Measurements from ENCODE around the gene HIVEP3. TPM values are rescaled to one million over a fixed set of nuclear protein-coding genes. Genes with fewer than 3 reads are reported as not detected.

The HIVEP3 gene
- 10 to 100 TPM in 1 of 4 donors, 1 to 10 TPM in 3; 3.2 to 11.0 (median 4.2) TPM for total RNA-seq

DNA sequence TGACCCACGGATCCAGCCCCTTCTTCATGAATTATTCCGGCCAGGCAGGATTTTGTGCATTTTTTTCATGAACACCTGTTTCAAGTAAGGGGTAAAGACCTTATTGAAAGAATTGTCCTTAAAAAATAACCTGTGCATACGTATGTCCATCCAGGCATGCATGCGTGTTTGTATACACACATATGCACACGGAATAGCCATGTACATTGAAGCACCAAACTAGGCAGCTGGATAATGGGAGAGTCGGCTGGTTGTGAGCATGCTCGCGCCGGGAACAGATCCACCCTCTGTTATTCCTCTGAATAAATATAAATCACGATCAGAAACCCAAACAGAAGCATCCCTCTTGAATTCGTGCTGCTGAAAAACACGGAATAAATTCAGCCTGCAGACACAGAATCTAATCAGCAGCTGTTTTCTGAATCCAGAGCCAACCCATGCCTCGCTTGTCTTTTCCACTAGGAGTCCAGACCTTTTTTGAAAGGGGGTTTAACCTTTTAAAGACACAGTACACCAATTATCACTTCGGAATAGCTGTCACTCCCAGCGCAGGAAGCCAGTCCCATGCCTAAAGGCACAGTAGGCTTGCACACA is at the start of gene HIVEP3:
Gene HIVEP3, minus strand, starts transcription at position 473 of the 594 bp plus-strand sequence.
- TF ChIP-seq POLR2A (IDR thresholded peaks at IDR 0.05): no peak
- TF ChIP-seq, protein P1, sequence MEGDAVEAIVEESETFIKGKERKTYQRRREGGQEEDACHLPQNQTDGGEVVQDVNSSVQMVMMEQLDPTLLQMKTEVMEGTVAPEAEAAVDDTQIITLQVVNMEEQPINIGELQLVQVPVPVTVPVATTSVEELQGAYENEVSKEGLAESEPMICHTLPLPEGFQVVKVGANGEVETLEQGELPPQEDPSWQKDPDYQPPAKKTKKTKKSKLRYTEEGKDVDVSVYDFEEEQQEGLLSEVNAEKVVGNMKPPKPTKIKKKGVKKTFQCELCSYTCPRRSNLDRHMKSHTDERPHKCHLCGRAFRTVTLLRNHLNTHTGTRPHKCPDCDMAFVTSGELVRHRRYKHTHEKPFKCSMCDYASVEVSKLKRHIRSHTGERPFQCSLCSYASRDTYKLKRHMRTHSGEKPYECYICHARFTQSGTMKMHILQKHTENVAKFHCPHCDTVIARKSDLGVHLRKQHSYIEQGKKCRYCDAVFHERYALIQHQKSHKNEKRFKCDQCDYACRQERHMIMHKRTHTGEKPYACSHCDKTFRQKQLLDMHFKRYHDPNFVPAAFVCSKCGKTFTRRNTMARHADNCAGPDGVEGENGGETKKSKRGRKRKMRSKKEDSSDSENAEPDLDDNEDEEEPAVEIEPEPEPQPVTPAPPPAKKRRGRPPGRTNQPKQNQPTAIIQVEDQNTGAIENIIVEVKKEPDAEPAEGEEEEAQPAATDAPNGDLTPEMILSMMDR (IDR thresholded peaks at IDR 0.05): peak in 2 of 6 experiments; percentile 23 to 32
- WGBS, 2 donors: 12 to 19% methylated on average over 15 of the region's 15 CpGs
- peak within 1 kb of the TSS; percentile 46 to 73 (median 59) for H3K4me3 ChIP-seq
- intact Hi-C loops (cut with DNase I): no loop called here
- no peaks in the 10 kb centered on the region for H3K36me3 ChIP-seq
- DNase-seq: no peak
- H3K27me3 ChIP-seq: peaks cover 0 to 7% (median 0%) of the 10 kb centered on the region in 4 donors
- H3K9me3 ChIP-seq: no peaks in the 10 kb centered on the region
- peak within 1 kb of the TSS in 2 of 4 donors; percentile 42 to 47 for H3K27ac ChIP-seq
- H3K4me1 ChIP-seq: peaks cover 0 to 48% (median 13%) of the 10 kb centered on the region in 3 donors

DNA sequence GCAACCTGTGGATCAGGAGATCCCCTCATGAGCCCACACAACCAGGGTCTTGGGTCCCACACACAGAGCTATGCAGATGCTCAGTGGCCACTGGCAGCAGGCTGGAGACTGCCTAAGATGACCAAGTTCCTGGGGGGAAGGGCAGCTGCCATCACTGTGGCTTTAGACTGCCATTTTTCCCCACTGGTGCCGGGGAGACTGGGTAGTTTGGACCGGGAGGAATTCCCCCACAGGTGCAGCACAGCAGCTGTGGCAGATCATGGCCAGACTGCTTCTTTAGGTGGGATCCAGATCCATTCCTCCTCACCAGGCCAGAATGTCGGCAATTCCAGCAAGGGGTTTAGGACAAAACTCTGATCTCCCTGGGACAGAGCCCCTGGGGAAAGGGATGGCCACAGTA is 45.7 kb upstream of the HIVEP3 start:
- TF ChIP-seq POLR2A (IDR thresholded peaks at IDR 0.05): no peak
- TF ChIP-seq, protein P1 (IDR thresholded peaks at IDR 0.05): no peak
- Histone ChIP-seq H3K9me3 (peaks cover 0 to 4% (median 4%) of the 10 kb centered on the region in 3 donors), H3K4me1 (no peaks in the 10 kb centered on the region), H3K27ac (no peak overlapping the region), H3K36me3 (no peaks in the 10 kb centered on the region), H3K27me3 (no peaks in the 10 kb centered on the region), H3K4me3 (no peak overlapping the region)
- DNase-seq: no peak
- WGBS, 2 donors: 100% methylated on average over 2 of the region's 3 CpGs; no CpG with 5 or more reads in 1 of the 2 donors
- intact Hi-C loops (cut with DNase I): no loop called here

DNA sequence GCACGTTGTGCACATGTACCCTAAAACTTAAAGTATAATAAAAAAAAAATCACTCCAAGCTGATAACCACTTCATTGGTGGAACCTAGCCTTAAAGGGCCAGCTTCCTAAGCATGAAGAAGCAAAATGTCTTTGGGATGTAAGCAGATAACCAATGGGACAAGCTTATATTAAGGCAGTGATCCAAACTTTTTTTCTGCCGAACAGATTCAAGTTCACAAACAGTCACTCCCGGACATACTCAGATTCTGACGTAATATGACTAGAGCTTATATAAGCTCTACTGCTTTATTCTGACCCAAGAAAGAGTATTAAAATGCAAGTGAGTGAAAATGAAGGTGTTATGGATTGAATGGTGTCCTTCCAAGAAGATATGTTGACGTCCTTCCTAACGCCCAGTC is 44.9 kb upstream of the HIVEP3 start:
- no peak for DNase-seq
- TF ChIP-seq POLR2A (IDR thresholded peaks at IDR 0.05): no peak
- TF ChIP-seq, protein P1 (IDR thresholded peaks at IDR 0.05): no peak
- 86 to 88% methylated on average over 6 of the region's 6 CpGs for WGBS, 2 donors
- intact Hi-C loops (cut with DNase I): no loop called here
- Histone ChIP-seq H3K27me3 (no peaks in the 10 kb centered on the region), H3K27ac (no peak overlapping the region), H3K4me3 (no peak overlapping the region), H3K36me3 (no peaks in the 10 kb centered on the region), H3K4me1 (no peaks in the 10 kb centered on the region), H3K9me3 (peaks cover 0 to 4% (median 4%) of the 10 kb centered on the region in 3 donors)

DNA sequence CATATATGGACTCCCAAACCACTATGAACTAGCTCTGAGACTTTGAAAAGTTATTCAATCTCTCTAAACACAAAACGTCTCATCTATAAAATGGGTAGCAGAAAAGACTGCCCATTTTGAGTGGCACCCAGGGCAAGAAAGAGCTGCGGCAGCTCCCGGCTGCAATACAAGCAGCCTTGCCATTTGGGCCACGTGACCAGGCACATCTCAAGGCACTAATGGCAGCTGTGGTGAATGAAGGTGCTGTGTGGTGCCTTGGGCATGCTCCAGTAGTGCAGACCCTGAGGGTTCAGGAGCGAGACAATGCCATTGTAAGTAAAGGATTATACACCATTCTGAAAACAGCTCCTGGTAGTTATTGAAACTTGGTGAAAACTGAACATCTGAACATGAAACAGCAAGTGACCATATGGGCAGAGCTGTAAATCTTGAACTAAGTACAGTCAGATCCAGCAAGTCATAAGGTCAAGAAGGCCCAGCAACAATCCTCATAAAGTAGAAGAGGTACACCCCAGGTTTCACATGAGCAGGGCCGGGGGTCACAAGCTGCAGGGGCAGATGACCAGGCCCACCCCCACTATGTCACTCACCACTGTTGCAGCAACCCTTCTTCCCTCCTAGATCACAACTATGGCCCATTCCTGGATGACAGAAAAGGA is 39.4 kb upstream of the HIVEP3 start:
- intact Hi-C loops (cut with DNase I): no loop called here
- no peaks in the 10 kb centered on the region for H3K9me3 ChIP-seq
- no peak for DNase-seq
- no peak overlapping the region for H3K27ac ChIP-seq
- H3K4me3 ChIP-seq: no peak overlapping the region
- H3K27me3 ChIP-seq: no peaks in the 10 kb centered on the region
- H3K36me3 ChIP-seq: no peaks in the 10 kb centered on the region
- TF ChIP-seq POLR2A (IDR thresholded peaks at IDR 0.05): no peak
- TF ChIP-seq, protein P1 (IDR thresholded peaks at IDR 0.05): no peak
- 70 to 74% methylated on average over 5 to 6 of the region's 6 CpGs for WGBS, 2 donors
- peaks cover 0 to 42% (median 10%) of the 10 kb centered on the region in 3 donors for H3K4me1 ChIP-seq

DNA sequence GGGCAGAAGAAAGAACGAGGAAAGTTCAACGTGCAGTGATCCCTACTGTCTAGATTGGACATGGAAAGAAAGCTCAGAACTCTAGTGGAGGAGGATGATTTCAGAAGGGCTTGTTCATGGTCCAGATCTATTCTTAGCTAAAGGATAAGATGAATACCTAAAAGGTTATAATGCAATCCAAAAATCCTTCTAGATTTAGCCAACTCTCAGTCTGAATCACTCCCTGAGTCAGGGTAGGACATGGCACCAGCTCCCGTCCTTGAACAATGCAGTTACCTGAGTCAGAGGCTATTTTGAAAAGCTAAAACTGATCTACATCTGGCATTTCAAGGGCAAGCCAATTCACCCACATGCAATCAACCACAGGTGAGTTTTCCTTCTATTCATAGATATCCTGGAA is 38.8 kb upstream of the HIVEP3 start:
- WGBS, 2 donors: 28 to 37% methylated on average over 3 of the region's 3 CpGs
- Histone ChIP-seq H3K27me3 (no peaks in the 10 kb centered on the region), H3K9me3 (no peaks in the 10 kb centered on the region), H3K27ac (no peak overlapping the region), H3K4me1 (peaks cover 0 to 44% (median 10%) of the 10 kb centered on the region in 3 donors), H3K36me3 (no peaks in the 10 kb centered on the region), H3K4me3 (no peak overlapping the region)
- TF ChIP-seq, protein P1 (IDR thresholded peaks at IDR 0.05): no peak
- TF ChIP-seq POLR2A (IDR thresholded peaks at IDR 0.05): no peak
- intact Hi-C loops (cut with DNase I): no loop called here
- DNase-seq: no peak

Data from esophagus squamous epithelium (tissue), 5 donors.